22Rv1 (cell line): Measurements from ENCODE around the gene NDFIP1.
A peak's percentile ranks its signal among the peaks of the same experiment; 100 is the strongest.

Source experiments
- H3K27ac ChIP-seq: fragments of 450-650 bp; 2 replicates; pipeline ENCODE4 v1.5.1; 2017
- CTCF ChIP-seq: fragments of 450-650 bp; IDR thresholded peaks from 2 replicates; pipeline ENCODE4 v1.5.1; 2017; ENCODE audit warnings: mild to moderate bottlenecking
- ZFX ChIP-seq: fragments of 450-650 bp; IDR thresholded peaks from 2 replicates; pipeline ENCODE4 v1.6.1; 2017; ENCODE audit warnings: antibody characterized with exemption, borderline replicate concordance

The NDFIP1 gene

GRCh38 chr5:142131394-142131793 is 22.8 kb downstream of the NDFIP1 start:
- H3K27ac ChIP-seq = no peak overlapping the region
- TF ChIP-seq ZFX (no peak), CTCF (no peak)

- no peak overlapping the region for H3K27ac ChIP-seq
- TF ChIP-seq ZFX (no peak), CTCF (no peak)
Measured at GRCh38 chr5:142132916-142133315, 24.3 kb downstream of the NDFIP1 start.

- TF ChIP-seq CTCF = no peak
- no peak for TF ChIP-seq ZFX
- H3K27ac ChIP-seq = no peak overlapping the region
Measured at GRCh38 chr5:142133330-142134206, 25.0 kb downstream of the NDFIP1 start.

- no peak overlapping the region for H3K27ac ChIP-seq
- TF ChIP-seq ZFX = no peak
- TF ChIP-seq CTCF = no peak
Measured at GRCh38 chr5:142134331-142135010, 25.9 kb downstream of the NDFIP1 start.

- no peak overlapping the region for H3K27ac ChIP-seq
- TF ChIP-seq CTCF (peak; percentile 30), ZFX (no peak)
Measured at GRCh38 chr5:142141463-142141862, 32.9 kb downstream of the NDFIP1 start.

- TF ChIP-seq ZFX (no peak), CTCF (peak; percentile 62)
- no peak overlapping the region for H3K27ac ChIP-seq
Measured at GRCh38 chr5:142143878-142144277, 35.3 kb downstream of the NDFIP1 start.
